ENCODE results near the gene RPTOR.

The RPTOR gene

DNA sequence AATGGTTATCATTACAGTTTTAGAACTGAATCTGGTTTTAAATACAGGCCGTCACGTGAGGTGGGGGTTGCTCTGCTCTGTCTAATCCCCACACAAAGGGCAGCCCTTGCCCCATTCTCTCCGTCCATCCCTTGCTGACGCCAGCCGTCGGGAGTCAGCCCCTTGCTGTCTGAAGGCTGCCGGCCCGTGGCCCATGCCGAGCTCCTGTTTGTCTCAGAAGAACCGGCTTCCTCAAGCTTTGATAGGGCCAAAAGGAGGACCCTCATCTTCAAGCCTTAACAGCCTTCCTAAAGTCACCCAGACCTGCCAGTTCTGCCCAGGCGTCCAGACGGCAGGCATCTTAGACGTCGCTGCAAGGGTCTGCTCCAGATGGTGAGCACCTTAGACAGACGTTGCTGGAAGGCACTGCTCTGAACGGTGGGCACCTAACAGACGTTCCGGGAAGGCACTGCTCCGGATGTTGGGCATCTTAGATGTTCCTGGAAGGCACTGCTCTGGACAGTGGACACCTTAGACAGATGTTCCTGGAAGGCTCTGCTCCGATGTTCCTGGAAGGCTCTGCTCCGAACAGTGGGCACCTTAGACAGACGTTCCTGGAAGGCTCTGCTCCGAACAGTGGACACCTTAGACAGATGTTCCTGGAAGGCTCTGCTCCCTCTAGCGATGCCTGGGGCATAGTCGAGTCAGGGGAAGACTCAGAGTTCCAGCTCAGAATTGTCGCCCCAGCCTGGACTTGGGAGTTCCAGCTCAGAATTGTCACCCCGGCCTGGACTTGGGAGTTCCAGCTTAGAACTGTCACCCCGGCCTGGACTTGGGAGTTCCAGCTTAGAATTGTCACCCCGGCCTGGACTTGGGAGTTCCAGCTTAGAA lies 411.9 kb downstream of the RPTOR start:
- no peak overlapping the region for H3K4me3 ChIP-seq (ENCODE audit: low read depth, low read length)
- H3K9me3 ChIP-seq (ENCODE audit: control insufficient read depth, insufficient read depth, low read length), result no peaks in the 10 kb centered on the region
- H3K4me1 ChIP-seq (ENCODE audit: control insufficient read depth, insufficient read depth, low read length), result no peaks in the 10 kb centered on the region
- H3K27me3 ChIP-seq (ENCODE audit: control insufficient read depth, insufficient read depth, low read length), result no peaks in the 10 kb centered on the region
- no peak overlapping the region for H3K9ac ChIP-seq (ENCODE audit: low read depth, low read length)
- H3K36me3 ChIP-seq (ENCODE audit: control insufficient read depth, insufficient read depth, low read length), result peaks cover 12% of the 10 kb centered on the region

DNA sequence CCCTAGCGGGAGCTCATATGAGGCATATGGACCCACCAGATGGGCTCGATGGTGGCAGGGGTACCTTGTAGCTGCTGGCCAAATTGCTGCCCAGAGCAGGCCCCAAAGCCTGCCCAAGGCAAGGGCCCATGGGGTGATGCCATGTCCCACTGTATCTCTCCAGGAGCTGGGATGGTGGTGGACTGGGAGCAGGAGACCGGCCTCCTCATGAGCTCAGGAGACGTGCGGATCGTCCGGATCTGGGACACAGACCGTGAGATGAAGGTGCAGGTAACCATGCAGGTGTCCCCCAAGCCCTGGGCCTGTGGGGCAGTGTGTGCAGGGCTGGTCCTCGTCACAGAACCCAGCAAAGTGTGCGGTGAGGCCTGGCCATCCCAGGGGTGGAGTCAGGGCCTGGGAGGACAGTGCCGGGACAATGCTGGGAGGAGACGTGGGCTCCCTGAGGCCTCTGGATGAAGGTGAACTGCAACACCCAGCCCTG lies 412.9 kb downstream of the RPTOR start:
- no peak overlapping the region for H3K4me3 ChIP-seq (ENCODE audit: low read depth, low read length)
- peaks cover 7% of the 10 kb centered on the region for H3K36me3 ChIP-seq (ENCODE audit: control insufficient read depth, insufficient read depth, low read length)
- H3K9me3 ChIP-seq (ENCODE audit: control insufficient read depth, insufficient read depth, low read length), result no peaks in the 10 kb centered on the region
- no peaks in the 10 kb centered on the region for H3K4me1 ChIP-seq (ENCODE audit: control insufficient read depth, insufficient read depth, low read length)
- no peak overlapping the region for H3K9ac ChIP-seq (ENCODE audit: low read depth, low read length)
- no peaks in the 10 kb centered on the region for H3K27me3 ChIP-seq (ENCODE audit: control insufficient read depth, insufficient read depth, low read length)

GRCh38 chr17:80959330-80960036 lies 414.8 kb downstream of the RPTOR start:
- Histone ChIP-seq H3K27me3 (ENCODE audit: control insufficient read depth, insufficient read depth, low read length) (no peaks in the 10 kb centered on the region), H3K4me3 (ENCODE audit: low read depth, low read length) (no peak overlapping the region), H3K9me3 (ENCODE audit: control insufficient read depth, insufficient read depth, low read length) (no peaks in the 10 kb centered on the region), H3K9ac (ENCODE audit: low read depth, low read length) (no peak overlapping the region), H3K4me1 (ENCODE audit: control insufficient read depth, insufficient read depth, low read length) (no peaks in the 10 kb centered on the region), H3K36me3 (ENCODE audit: control insufficient read depth, insufficient read depth, low read length) (peaks cover 8% of the 10 kb centered on the region)

GRCh38 chr17:80960037-80960796 lies 415.6 kb downstream of the RPTOR start:
- H3K36me3 ChIP-seq (ENCODE audit: control insufficient read depth, insufficient read depth, low read length), result peaks cover 10% of the 10 kb centered on the region
- no peaks in the 10 kb centered on the region for H3K27me3 ChIP-seq (ENCODE audit: control insufficient read depth, insufficient read depth, low read length)
- H3K4me1 ChIP-seq (ENCODE audit: control insufficient read depth, insufficient read depth, low read length), result no peaks in the 10 kb centered on the region
- no peak overlapping the region for H3K9ac ChIP-seq (ENCODE audit: low read depth, low read length)
- H3K9me3 ChIP-seq (ENCODE audit: control insufficient read depth, insufficient read depth, low read length), result no peaks in the 10 kb centered on the region
- H3K4me3 ChIP-seq (ENCODE audit: low read depth, low read length), result no peak overlapping the region

DNA sequence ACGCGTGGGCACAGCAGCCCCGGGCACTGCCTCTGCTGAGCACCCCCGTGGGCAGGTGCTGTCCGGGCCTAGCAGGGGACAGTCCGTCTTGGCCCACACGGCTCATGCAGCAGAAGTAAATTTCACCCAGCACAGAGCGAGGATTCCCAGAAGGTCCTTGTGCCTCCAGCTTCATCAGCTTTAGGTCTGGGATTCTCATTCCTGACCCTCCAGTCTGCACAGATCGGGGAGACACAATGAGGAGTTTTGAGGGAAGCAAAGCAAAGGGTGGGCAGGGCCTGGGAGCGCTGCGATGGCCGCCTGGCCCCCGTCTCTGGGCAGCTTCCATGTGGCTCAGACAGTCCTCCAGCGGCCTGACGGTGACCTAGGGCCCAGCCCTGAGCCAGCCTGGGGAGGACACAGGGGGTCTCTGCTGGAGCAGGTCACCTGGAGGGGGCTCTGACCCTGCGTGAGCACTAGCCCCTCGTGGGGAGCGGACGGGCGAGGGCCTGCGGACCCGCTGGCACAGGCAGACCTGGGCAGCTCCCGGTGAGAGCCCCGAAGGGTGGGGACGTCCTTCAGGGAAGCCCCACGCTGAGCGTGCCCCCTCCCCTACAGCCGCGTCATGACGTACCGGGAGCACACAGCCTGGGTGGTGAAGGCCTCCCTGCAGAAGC lies 416.3 kb downstream of the RPTOR start:
- H3K36me3 ChIP-seq (ENCODE audit: control insufficient read depth, insufficient read depth, low read length), result peaks cover 14% of the 10 kb centered on the region
- no peak overlapping the region for H3K9ac ChIP-seq (ENCODE audit: low read depth, low read length)
- H3K9me3 ChIP-seq (ENCODE audit: control insufficient read depth, insufficient read depth, low read length), result no peaks in the 10 kb centered on the region
- H3K4me3 ChIP-seq (ENCODE audit: low read depth, low read length), result no peak overlapping the region
- no peaks in the 10 kb centered on the region for H3K27me3 ChIP-seq (ENCODE audit: control insufficient read depth, insufficient read depth, low read length)
- H3K4me1 ChIP-seq (ENCODE audit: control insufficient read depth, insufficient read depth, low read length), result no peaks in the 10 kb centered on the region

DNA sequence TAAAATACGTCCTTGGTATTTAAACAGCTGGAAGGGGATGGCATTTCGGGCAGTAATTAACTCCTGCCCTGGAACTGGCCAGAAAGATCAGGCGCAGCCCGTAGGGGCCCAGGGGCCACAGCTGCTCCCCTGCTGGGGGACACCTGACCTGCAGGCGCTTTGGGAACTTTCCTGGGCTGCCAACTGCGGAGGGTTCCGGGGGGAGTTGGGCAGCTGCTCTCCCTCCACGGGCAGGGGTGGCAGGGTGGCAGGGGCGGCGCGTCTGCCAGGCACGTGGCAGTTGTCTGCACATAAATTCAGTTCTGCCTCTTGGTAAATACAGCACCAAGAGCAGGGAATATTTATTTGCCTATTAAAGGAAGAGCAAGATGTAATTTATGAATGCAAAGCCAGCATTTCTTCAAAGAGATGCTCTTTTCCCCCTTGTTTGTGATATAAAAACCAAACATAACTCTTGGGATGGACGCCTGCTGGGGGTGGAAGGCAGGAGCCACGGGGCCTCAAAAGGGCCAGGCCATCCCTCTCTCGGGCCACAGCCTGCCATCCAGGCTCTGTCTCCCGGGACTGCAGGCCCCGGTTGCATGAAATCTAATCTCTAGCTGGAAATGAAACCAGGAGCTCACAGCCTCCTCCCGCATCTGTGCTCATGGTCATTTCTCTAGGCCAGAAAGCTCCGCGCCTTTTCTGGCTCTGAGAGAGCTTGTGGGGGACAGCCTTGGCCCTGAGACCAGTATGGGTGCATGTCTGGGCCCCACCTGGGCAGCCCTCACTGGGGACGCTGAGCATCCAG lies 417.1 kb downstream of the RPTOR start:
- H3K36me3 ChIP-seq (ENCODE audit: control insufficient read depth, insufficient read depth, low read length), result peaks cover 14% of the 10 kb centered on the region
- H3K9me3 ChIP-seq (ENCODE audit: control insufficient read depth, insufficient read depth, low read length), result no peaks in the 10 kb centered on the region
- H3K9ac ChIP-seq (ENCODE audit: low read depth, low read length), result no peak overlapping the region
- no peaks in the 10 kb centered on the region for H3K4me1 ChIP-seq (ENCODE audit: control insufficient read depth, insufficient read depth, low read length)
- H3K27me3 ChIP-seq (ENCODE audit: control insufficient read depth, insufficient read depth, low read length), result no peaks in the 10 kb centered on the region
- no peak overlapping the region for H3K4me3 ChIP-seq (ENCODE audit: low read depth, low read length)

DNA sequence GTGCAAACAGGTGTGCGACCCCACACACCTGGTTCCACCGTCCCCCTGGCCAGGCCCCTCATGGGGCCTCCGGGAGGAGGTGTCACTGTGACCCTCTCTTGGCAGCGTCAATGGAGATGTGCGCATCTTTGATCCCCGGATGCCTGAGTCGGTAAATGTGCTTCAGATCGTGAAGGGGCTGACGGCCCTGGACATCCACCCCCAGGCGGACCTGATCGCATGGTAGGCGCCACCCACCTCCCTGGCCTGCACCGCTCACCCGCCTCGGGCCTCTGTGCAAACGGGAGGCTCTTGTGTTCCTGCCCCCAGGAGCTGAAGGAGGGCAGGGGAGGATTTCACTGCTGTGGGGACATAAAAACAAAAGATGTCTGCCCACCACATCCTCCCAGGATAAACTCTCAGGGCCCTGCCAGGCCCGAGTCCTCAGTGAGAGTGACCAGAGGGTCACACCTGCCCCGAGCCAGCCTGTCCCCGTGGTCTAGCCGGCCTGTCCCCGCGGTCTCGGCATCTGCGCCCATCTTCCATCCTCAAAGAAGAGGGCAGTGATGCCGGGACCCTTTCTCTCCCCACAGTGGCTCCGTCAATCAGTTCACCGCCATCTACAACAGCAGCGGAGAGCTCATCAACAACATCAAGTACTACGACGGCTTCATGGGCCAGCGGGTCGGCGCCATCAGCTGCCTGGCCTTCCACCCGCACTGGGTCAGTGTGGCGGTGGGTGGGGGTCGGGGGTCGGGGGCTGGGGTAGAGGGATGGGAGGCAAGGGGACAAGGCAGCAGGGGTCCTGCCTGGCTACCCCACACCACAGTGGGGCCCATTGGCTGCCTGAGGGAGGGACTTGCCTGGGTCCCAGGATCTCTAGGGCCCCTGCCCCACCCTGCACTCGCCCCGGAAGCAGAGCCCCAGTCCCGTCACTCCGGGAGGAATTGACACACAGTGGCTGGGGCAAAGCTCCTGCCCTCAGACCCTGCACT lies 418.0 kb downstream of the RPTOR start:
- no peak overlapping the region for H3K4me3 ChIP-seq (ENCODE audit: low read depth, low read length)
- H3K4me1 ChIP-seq (ENCODE audit: control insufficient read depth, insufficient read depth, low read length), result no peaks in the 10 kb centered on the region
- no peak overlapping the region for H3K9ac ChIP-seq (ENCODE audit: low read depth, low read length)
- peaks cover 14% of the 10 kb centered on the region for H3K36me3 ChIP-seq (ENCODE audit: control insufficient read depth, insufficient read depth, low read length)
- no peaks in the 10 kb centered on the region for H3K27me3 ChIP-seq (ENCODE audit: control insufficient read depth, insufficient read depth, low read length)
- no peaks in the 10 kb centered on the region for H3K9me3 ChIP-seq (ENCODE audit: control insufficient read depth, insufficient read depth, low read length)

DNA sequence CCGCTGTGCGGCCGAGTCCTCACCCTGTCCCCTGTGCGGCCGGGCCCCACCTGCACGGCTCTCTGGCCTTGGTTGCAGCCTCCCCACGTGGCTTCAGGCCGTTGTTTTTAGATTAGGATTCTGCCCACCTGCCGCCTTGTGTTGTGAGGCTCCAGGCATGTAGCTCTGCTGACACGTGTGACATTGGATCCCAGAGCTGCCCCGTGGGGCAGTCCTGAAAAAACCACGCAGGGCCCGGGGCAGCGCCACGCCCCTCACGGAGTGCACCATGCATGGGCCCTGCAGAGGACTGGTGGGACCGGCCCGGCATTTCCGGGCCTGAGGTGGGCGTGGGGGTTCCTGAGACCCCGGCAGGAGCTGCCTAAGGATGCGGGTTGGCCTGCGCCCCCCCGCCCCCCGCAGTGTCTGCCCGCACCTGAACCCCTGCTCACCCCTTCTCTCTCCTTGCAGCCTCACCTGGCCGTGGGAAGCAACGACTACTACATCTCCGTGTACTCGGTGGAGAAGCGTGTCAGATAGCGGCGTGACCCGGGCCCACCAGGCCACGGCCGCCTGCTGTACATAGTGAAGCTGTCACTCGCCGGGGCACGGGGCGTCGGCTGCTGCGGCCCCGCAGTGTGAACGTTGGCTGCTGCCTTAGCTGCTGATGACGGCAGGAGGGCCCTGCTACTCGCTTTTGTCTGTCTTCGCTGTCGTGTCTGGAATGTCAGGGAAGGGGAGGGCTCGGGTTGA lies 419.3 kb downstream of the RPTOR start:
- no peaks in the 10 kb centered on the region for H3K27me3 ChIP-seq (ENCODE audit: control insufficient read depth, insufficient read depth, low read length)
- H3K4me1 ChIP-seq (ENCODE audit: control insufficient read depth, insufficient read depth, low read length), result no peaks in the 10 kb centered on the region
- no peak overlapping the region for H3K4me3 ChIP-seq (ENCODE audit: low read depth, low read length)
- H3K36me3 ChIP-seq (ENCODE audit: control insufficient read depth, insufficient read depth, low read length), result peaks cover 14% of the 10 kb centered on the region
- H3K9ac ChIP-seq (ENCODE audit: low read depth, low read length), result no peak overlapping the region
- no peaks in the 10 kb centered on the region for H3K9me3 ChIP-seq (ENCODE audit: control insufficient read depth, insufficient read depth, low read length)

GRCh38 chr17:80964544-80964856 lies 419.9 kb downstream of the RPTOR start:
- Histone ChIP-seq H3K9me3 (ENCODE audit: control insufficient read depth, insufficient read depth, low read length) (no peaks in the 10 kb centered on the region), H3K36me3 (ENCODE audit: control insufficient read depth, insufficient read depth, low read length) (peaks cover 14% of the 10 kb centered on the region), H3K27me3 (ENCODE audit: control insufficient read depth, insufficient read depth, low read length) (no peaks in the 10 kb centered on the region), H3K9ac (ENCODE audit: low read depth, low read length) (no peak overlapping the region), H3K4me1 (ENCODE audit: control insufficient read depth, insufficient read depth, low read length) (no peaks in the 10 kb centered on the region), H3K4me3 (ENCODE audit: low read depth, low read length) (no peak overlapping the region)

Data from iPS-15b (cell line).